GM18502 (cell line): ENCODE measurements around the gene CCNQ.
A peak's percentile ranks its signal among the peaks of the same experiment; 100 is the strongest.

ENCODE experiments used
- ATAC-seq: cut with Tn5 transposase; IDR thresholded peaks from one replicate; pipeline ENCODE4 v1.9.1; 2021; ENCODE audit warnings: mild to moderate bottlenecking; ENCODE audit not compliant: unreplicated experiment, poor library complexity

CCNQ gene

DNA sequence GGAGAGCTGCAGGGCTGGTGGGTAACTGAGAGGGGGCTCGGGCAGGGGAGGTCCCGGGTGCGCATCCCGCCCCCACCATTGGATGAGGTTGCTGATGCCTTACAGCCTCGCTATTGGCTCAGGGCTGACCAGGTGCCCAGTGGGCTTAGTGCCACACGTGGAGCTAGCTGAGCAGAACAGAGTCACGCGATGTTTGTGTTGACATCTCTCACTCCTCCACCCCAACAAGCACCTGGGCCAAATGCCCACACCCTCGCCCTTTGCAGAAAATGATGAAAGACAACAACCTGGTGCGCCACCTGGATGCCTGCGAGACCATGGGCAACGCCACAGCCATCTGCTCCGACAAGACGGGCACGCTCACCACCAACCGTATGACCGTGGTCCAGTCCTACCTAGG lies 49.7 kb downstream of the CCNQ start:
- ATAC-seq, result no peak

DNA sequence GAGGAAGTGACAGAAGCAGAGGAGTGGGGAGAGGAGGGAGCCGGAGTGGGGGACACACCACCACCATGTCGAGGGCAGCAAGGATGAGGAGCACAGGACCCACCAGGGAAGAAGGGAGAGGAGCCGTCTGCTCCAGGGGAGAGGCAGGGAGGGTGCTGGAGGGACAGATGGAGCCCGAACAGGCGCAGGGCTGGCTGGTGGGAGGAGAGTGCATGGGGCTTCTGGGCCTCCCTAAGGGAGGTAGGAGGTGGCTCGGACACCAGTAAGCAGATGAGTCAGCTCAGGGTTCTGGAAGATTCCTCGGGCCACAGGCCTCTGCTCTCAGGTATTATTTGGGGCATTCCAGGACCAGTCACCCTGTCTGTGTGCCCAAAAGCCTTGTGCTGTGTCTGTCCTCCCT lies 51.7 kb downstream of the CCNQ start:
- no peak for ATAC-seq

GRCh38 chrX:153546386-153546785 lies 52.6 kb downstream of the CCNQ start:
- ATAC-seq, result no peak

GRCh38 chrX:153544727-153545126 lies 54.2 kb downstream of the CCNQ start:
- no peak for ATAC-seq

DNA sequence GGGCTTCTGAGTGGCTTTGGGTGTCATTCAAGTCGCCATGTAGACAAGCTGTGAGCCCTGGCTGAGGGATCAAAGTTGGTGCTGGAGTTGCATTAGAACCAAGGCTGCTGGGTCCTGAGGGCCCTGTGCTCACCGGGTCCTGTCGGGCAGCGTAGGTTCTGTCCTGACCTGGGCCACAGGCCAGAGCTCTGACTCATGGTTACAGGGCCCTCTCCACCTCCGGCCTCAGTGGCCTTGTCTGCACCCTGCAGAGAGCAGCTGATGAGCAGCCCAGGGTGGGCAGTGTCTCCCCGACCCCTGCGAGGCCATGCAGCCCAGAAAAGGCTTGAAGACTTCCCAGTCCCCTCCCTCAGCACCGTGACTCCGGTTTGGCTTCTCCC lies 59.0 kb downstream of the CCNQ start:
- no peak for ATAC-seq

- peak; percentile 80 for ATAC-seq
Measured at GRCh38 chrX:153539171-153539978, 59.6 kb downstream of the CCNQ start.

DNA sequence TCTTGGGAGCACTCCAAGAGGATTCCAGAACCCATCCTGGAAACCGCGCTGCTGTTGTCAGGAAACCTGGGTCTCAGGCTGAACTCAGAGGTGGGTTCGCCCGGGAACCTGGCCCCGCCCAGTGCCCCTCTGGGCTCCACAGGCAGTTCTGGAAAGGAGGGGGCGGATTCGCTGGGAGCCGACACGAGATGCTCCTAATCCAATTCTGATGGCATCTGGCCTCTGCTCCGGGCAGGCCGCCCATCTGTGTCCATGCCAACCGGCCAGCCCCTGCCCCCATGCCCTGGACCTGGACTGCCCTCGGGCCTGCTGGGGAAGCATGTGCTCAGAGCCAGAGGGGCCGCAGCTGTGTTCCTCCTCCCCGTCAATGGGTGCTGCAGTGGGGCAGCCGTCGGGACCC lies 60.5 kb downstream of the CCNQ start:
- ATAC-seq, result no peak
